Lower leg skin (tissue), 4 donors: ENCODE measurements around the gene CAMK2A. TPM values are rescaled to one million over a fixed set of nuclear protein-coding genes. Genes with fewer than 3 reads are reported as not detected.

Source experiments
- DNase-seq, 2 donors: peaks; one replicate each; pipeline ENCODE4 v3.0.0-alpha.2; 2019; ENCODE audit warnings: low spot score in 2 of 2
- H3K4me3 ChIP-seq: fragments of 200-600 bp; sonication (generic); 2 replicates; pipeline ENCODE4 v1.5.1; 2017; ENCODE audit warnings: mild to moderate bottlenecking, low read depth; ENCODE audit not compliant: poor library complexity, severe bottlenecking
- POLR2A ChIP-seq, 2 donors: fragments of 450-650 bp; IDR thresholded peaks; one replicate each; pipeline ENCODE4 v1.6.1; 2016 to 2017; ENCODE audit warnings: antibody characterized with exemption in 2 of 2, mild to moderate bottlenecking in 1 of 2, moderate library complexity in 1 of 2
- WGBS, 2 donors: methylation state at CpG; one replicate each; pipeline ENCODE4 v1.1.5; 2018; 5-methylcytosine and 5-hydroxymethylcytosine counted together
- intact Hi-C: fragments of 100-400 bp; cut with DNase I; formaldehyde crosslinking; loops from one replicate; pipeline ENCODE4 v1.15.0; 2023; ENCODE audit warnings: low total_unique reads
- total RNA-seq, 4 donors: library from RNA; depleted of rRNA; stranded (reverse); fragments of >200 nt; gene quantifications; one replicate each; pipeline ENCODE4 v1.1.0, GENCODE V29; 2016
- TF ChIP-seq, protein P1 (sequence below), 3 donors: fragments of 450-650 bp; IDR thresholded peaks; one replicate each; pipeline ENCODE4 v1.5.1; 2016; ENCODE audit warnings: antibody characterized with exemption in 3 of 3, mild to moderate bottlenecking in 3 of 3, moderate library complexity in 2 of 3

CAMK2A gene
- total RNA-seq, 4 donors from 2014 or later = 0.23 TPM; not detected in 3

DNA sequence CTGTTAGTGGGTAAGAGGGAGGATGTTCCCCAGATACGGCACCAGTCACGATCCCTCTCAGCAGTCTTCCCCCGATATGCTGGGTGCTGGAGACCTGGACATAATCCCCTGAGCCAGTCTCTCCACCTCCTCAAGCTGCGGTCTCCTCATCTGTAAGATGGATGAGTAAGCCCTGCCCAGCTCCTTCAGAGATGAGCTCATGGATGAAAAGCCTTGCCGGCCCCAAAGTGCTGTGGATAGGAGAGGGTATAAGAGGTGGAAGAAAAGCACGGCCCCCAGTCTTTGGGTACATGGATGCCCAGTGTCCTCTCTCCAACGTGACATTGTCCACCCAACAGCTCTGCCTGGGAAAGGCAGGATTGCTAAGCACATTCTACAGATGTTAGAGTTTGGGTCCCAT, 4.5 kb downstream of the CAMK2A start:
- no peak for DNase-seq
- TF ChIP-seq, protein P1, sequence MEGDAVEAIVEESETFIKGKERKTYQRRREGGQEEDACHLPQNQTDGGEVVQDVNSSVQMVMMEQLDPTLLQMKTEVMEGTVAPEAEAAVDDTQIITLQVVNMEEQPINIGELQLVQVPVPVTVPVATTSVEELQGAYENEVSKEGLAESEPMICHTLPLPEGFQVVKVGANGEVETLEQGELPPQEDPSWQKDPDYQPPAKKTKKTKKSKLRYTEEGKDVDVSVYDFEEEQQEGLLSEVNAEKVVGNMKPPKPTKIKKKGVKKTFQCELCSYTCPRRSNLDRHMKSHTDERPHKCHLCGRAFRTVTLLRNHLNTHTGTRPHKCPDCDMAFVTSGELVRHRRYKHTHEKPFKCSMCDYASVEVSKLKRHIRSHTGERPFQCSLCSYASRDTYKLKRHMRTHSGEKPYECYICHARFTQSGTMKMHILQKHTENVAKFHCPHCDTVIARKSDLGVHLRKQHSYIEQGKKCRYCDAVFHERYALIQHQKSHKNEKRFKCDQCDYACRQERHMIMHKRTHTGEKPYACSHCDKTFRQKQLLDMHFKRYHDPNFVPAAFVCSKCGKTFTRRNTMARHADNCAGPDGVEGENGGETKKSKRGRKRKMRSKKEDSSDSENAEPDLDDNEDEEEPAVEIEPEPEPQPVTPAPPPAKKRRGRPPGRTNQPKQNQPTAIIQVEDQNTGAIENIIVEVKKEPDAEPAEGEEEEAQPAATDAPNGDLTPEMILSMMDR (IDR thresholded peaks at IDR 0.05) = no peak
- TF ChIP-seq POLR2A (IDR thresholded peaks at IDR 0.05) = no peak
- 91 to 94% methylated on average over 7 of the region's 7 CpGs for WGBS, 2 donors
- no peak overlapping the region for H3K4me3 ChIP-seq
- intact Hi-C loops = no loop called here

DNA sequence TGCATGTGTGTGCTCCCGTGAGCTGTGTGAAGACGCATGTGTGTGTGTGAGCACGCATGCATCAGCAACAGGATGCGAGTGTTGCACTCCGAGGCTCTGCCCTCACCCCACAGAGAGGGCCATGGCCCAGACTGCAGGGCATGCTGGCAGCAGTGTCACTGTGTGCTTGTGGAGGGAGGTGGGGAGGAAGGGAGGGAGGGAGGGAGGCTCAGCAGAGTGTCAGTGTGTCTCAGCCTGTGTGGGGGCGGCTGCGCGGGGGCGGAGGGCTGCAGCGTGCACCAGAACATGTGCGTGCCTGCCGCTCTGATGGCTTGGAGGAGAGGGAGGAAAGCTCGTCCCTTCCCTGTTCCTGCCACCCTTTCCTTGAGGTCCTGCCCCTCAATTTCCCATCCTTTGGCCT, 5.3 kb downstream of the CAMK2A start:
- no peak overlapping the region for H3K4me3 ChIP-seq
- WGBS, 2 donors = 48 to 63% methylated on average over 13 of the region's 13 CpGs
- intact Hi-C loops = no loop called here
- DNase-seq = no peak
- TF ChIP-seq POLR2A (IDR thresholded peaks at IDR 0.05) = no peak
- TF ChIP-seq, protein P1 (IDR thresholded peaks at IDR 0.05) = no peak

DNA sequence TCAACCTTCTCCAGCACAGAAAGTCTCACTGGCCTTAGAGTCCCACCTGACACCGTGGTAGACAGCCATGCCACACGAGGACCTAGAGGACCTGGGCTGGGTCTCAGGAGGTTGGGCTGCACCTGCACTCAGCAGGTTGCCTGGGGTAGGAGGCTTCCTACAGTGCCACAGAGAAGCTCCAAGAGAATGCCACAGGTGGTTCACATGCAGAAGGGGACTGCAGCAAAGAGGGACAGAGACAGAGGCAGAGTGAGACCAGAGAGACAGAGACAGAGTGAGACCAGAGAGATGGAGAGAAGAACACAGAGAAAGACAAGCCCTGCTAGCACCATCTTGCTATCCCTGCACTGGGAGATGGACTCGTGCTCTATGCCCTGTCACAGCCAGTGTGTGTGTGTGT, 5.7 kb downstream of the CAMK2A start:
- intact Hi-C loops = no loop called here

DNA sequence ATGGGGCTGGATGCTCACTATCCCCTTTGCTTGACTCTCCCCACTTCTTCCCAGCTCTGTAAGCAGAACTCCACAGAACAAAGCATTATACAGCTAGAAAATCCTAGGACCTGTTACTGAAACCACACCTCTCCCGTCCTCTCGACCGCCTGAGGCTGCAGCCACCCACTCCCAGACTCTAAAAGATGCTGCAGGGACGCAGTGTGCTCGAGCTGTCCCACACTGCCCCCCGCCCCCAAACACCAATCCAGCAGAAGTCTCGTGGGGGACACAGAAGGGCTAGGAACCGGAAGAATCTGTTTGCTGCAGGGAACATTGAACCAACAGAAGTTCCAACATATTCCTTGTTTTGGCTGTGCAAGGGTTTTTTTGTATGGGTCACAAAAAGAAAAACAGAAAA, 7.6 kb downstream of the CAMK2A start:
- no peak for DNase-seq
- intact Hi-C loops = no loop called here
- H3K4me3 ChIP-seq = no peak overlapping the region
- WGBS, 2 donors = 68 to 71% methylated on average over 8 of the region's 8 CpGs
- TF ChIP-seq, protein P1 (IDR thresholded peaks at IDR 0.05) = no peak
- TF ChIP-seq POLR2A (IDR thresholded peaks at IDR 0.05) = no peak

More for the DNA sequence above, 5.7 kb downstream of the CAMK2A start:
- 79 to 86% methylated on average over 3 of the region's 3 CpGs for WGBS, 2 donors
- no peak for DNase-seq
- H3K4me3 ChIP-seq = no peak overlapping the region
- no peak for TF ChIP-seq POLR2A (IDR thresholded peaks at IDR 0.05)
- TF ChIP-seq, protein P1 (IDR thresholded peaks at IDR 0.05) = no peak

DNA sequence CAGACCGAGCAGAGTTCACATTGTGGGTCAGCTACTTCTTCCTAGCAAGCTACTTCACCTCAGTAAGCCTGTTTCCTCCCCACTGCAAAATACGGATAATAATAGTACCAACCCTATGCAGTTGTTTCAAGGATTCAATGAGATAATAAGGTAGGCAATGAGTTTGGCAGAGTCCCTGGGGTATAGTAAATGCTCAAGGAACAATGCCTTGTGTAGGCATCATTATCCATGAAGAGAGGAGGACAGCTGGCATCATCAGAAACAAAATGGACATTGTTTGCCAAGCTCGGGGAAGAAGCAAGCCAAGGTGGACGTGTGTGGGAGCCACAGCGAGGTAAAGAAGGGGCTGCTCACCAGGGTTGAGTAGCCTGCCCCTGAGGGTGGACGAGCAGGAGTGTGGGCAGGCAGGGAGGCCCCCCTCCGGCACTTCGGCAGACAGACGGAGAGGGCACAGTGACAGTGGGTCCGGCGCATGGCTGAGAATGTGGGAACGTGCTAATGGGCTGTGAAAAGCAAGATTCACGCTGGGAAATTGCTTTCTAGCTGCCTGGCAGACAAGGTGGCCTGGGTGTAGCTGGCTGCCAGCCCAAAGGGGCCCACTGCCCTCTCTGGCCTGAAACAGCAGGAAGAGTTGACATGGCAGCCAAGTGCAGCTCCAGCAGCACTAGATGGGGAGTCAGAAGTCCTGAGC, 10.1 kb downstream of the CAMK2A start:
- no peak for DNase-seq
- intact Hi-C loops = no loop called here

More for the DNA sequence above, 10.1 kb downstream of the CAMK2A start:
- no peak for TF ChIP-seq POLR2A (IDR thresholded peaks at IDR 0.05)
- TF ChIP-seq, protein P1 (IDR thresholded peaks at IDR 0.05) = no peak
- 84 to 87% methylated on average over 13 of the region's 13 CpGs for WGBS, 2 donors
- H3K4me3 ChIP-seq = no peak overlapping the region
